VCaP (cell line): ENCODE results near the gene CDH18.

Experiments used
- H3K27ac ChIP-seq: fragments of 450-650 bp; 2 replicates; pipeline ENCODE4 v1.5.1; 2017
- CTCF ChIP-seq: fragments of 450-650 bp; conservative IDR thresholded peaks from 2 replicates; pipeline ENCODE4 v1.5.1; 2017; ENCODE audit warnings: mild to moderate bottlenecking, moderate library complexity

CDH18 gene

GRCh38 chr5:20023686-20024180 is 35.7 kb upstream of the CDH18 start:
- TF ChIP-seq CTCF = no peak
- no peak overlapping the region for H3K27ac ChIP-seq

DNA sequence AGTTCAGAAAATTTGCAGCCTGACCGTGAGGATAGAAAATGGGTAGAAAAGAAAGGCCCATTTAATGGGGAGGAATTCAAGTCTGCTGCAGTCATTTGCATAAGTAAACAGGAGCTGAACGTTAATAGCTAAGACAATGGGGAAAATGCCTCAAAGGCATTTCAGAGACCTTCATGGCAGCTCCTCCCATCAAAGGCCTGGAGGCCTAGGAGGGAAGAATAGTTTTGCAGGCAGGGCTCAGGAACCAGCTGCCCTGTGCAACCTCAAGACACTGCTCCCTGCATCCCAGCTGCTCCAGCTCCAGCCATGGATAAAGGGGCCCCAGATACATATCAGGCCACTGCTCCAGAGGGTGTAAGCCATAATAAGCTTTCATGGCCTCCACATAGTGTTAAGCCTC is 32.2 kb upstream of the CDH18 start:
- no peak for TF ChIP-seq CTCF
- no peak overlapping the region for H3K27ac ChIP-seq

- no peak overlapping the region for H3K27ac ChIP-seq
- no peak for TF ChIP-seq CTCF
Measured at GRCh38 chr5:20017021-20017420, 29.0 kb upstream of the CDH18 start.

GRCh38 chr5:20000416-20000815 is 12.4 kb upstream of the CDH18 start:
- H3K27ac ChIP-seq = no peak overlapping the region
- TF ChIP-seq CTCF = no peak

- H3K27ac ChIP-seq = no peak overlapping the region
- no peak for TF ChIP-seq CTCF
Measured at GRCh38 chr5:19988457-19988856, 457 bp upstream of the CDH18 start.

- H3K27ac ChIP-seq = no peak overlapping the region
- TF ChIP-seq CTCF = no peak
Measured at GRCh38 chr5:19986806-19987205, 1.2 kb downstream of the CDH18 start.

DNA sequence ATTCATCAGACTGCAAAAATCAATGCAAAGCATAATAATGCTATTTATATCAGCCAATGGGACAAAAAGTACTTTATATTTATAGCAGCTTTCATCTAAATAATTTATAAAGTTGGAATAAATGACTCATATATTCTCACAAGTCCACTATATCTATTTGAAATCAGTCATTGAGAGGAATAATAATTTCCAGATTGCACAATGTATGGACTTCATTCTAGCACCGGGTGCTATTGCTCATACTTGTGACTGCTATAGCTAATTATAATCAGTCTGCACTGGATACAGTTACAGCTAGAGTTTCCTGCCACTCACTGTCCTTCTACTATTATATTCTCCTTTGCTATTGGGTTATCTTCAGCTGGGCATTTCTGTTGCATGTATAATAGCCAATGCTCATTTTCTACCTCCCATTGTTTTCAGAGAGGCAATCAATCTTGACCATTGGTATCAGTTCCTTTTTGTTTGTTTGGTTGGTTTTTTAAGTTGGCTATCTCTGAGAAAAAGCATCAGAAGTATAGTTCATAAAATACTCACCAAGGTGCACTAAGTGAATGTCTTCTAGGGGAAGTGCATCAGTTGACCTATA is 1.9 kb downstream of the CDH18 start:
- H3K27ac ChIP-seq = no peak overlapping the region
- no peak for TF ChIP-seq CTCF
